Neural crest cell (in vitro differentiated cells): ENCODE measurements around the gene SNRPD1. TPM values are rescaled to one million over a fixed set of nuclear protein-coding genes. Genes with fewer than 3 reads are reported as not detected.
"Not testable (repeated sequence)": the region's sequence is repeated elsewhere in the genome, so short reads cannot be mapped to it uniquely, and the experiment has no call there.

ENCODE experiments used
- DNase-seq: peaks from one replicate; pipeline ENCODE4 v3.0.0; 2021; ENCODE audit warnings: low read depth, mixed read lengths, low spot score
- H3K27ac Mint-ChIP-seq: one replicate; pipeline ENCODE4 v1.8.0; 2021; ENCODE audit warnings: mild to moderate bottlenecking, mixed read lengths; ENCODE audit not compliant: unreplicated experiment
- H3K27me3 Mint-ChIP-seq: 2 replicates; pipeline ENCODE4 v1.8.0; 2021; ENCODE audit warnings: low read depth, mild to moderate bottlenecking, mixed read lengths
- H3K36me3 Mint-ChIP-seq: 2 replicates; pipeline ENCODE4 v1.8.0; 2021; ENCODE audit warnings: low read depth, mild to moderate bottlenecking, mixed read lengths
- H3K4me1 Mint-ChIP-seq: 2 replicates; pipeline ENCODE4 v1.8.0; 2021; ENCODE audit warnings: mixed read lengths
- H3K4me3 Mint-ChIP-seq: one replicate; pipeline ENCODE4 v1.8.0; 2021; ENCODE audit warnings: mild to moderate bottlenecking, mixed read lengths
- H3K9me3 Mint-ChIP-seq: 2 replicates; pipeline ENCODE4 v1.8.0; 2021; ENCODE audit warnings: mixed read lengths
- total RNA-seq: library from RNA; stranded (reverse); gene quantifications from 2 replicates; pipeline ENCODE4 v1.2.1, GENCODE V29; 2021
- TF ChIP-seq, protein P1 (sequence below): fragments of 200-600 bp; sonication (generic); conservative IDR thresholded peaks from 2 replicates; pipeline ENCODE4 v1.5.0; 2021; ENCODE audit warnings: antibody characterized with exemption, mild to moderate bottlenecking

Gene SNRPD1
- total RNA-seq, 1 donor from 2014 or later = 167 TPM

DNA sequence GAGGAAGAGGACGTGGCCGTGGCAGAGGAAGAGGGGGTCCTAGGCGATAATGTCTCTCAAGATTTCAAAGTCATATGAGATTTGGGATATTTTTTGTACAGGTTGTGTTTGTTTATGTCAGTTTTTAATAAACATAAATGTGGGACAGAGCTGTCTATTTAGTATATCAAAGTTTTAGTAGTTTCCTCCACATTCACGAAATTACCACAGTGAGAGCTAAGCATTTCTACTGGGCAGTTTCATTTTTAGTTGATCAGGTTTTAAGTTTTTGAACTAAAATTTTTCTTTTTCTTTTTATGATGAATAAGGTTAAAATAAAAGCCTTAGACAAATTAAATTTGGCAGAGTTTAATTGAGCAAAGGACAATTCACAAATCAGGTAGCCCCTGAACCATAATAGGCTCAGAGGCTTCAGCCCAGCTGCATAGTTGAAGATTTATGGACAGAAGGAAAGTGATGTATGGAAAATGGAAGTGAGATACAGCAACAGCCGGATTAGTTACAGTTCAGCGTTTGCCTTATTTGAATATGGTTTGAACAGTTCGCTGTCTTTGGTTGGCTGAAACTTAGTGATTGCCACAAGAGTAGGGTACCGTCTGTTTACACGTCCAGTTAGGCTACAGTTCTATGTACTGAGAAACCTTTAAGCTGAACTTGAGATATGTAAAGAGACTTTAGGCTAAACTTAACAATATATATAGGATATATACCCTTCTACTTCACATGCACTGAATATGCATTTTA is 17.1 kb downstream of the SNRPD1 start:
- no peaks in the 10 kb centered on the region for H3K9me3 Mint-ChIP-seq
- H3K4me1 Mint-ChIP-seq = no peaks in the 10 kb centered on the region
- no peak overlapping the region for H3K4me3 Mint-ChIP-seq
- H3K27ac Mint-ChIP-seq = no peak overlapping the region
- no peak for DNase-seq
- peaks cover 21% of the 10 kb centered on the region for H3K36me3 Mint-ChIP-seq
- TF ChIP-seq, protein P1, sequence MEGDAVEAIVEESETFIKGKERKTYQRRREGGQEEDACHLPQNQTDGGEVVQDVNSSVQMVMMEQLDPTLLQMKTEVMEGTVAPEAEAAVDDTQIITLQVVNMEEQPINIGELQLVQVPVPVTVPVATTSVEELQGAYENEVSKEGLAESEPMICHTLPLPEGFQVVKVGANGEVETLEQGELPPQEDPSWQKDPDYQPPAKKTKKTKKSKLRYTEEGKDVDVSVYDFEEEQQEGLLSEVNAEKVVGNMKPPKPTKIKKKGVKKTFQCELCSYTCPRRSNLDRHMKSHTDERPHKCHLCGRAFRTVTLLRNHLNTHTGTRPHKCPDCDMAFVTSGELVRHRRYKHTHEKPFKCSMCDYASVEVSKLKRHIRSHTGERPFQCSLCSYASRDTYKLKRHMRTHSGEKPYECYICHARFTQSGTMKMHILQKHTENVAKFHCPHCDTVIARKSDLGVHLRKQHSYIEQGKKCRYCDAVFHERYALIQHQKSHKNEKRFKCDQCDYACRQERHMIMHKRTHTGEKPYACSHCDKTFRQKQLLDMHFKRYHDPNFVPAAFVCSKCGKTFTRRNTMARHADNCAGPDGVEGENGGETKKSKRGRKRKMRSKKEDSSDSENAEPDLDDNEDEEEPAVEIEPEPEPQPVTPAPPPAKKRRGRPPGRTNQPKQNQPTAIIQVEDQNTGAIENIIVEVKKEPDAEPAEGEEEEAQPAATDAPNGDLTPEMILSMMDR = no peak
- no peaks in the 10 kb centered on the region for H3K27me3 Mint-ChIP-seq

DNA sequence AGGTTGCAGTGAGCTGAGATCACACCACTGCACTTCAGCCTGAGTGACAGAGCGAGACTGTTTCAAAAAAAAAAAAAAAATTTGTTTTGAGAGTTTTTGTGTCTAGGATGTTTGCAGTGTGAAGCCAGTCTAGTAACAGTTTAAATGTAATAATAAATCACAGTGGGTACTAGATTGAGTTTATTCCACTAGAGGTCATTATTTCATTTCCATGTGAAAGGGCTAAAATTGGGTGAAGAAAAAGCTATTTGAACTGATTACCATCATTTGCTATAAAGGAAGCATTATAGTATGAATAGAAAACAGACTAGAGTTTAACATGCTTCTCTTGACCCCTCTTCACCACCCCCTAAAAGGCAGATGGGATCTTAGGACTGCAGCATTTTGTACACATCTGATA is 20.3 kb downstream of the SNRPD1 start:
- Mint-ChIP-seq H3K27ac (no peak overlapping the region), H3K4me1 (no peaks in the 10 kb centered on the region), H3K27me3 (no peaks in the 10 kb centered on the region), H3K36me3 (peaks cover 16% of the 10 kb centered on the region), H3K4me3 (no peak overlapping the region), H3K9me3 (no peaks in the 10 kb centered on the region)
- TF ChIP-seq, protein P1 = peak; percentile 20
- DNase-seq = no peak

DNA sequence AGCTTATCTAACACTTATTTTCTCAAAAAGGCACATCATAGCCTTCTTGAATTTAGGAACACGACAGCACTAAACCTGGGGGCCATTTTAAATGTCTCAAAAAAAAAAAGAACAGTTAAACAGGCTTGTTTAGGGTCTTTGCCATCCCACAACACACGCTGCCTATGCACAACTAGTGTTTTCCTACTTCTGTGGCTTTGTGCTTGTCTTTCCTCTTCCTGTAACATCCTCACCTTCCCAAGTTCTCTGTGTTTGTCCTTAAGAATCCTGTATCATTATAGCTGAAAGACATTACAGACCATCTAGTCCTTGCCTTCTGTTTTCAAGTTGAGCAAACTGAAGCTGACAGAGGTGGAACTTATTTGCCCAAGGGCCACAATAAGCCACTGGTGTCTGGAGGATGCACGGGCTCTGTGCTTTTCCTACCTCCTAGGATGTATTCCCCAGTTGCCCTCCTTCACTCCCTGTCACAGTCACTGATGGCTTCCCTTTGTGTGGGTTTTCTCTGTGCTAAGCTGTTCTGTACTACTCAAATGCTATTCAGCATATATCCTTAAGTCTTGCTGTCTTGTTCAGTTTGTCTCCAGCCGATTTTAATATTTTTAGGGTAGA is 22.6 kb downstream of the SNRPD1 start:
- H3K9me3 Mint-ChIP-seq = no peaks in the 10 kb centered on the region
- no peaks in the 10 kb centered on the region for H3K27me3 Mint-ChIP-seq
- no peak overlapping the region for H3K27ac Mint-ChIP-seq
- H3K4me3 Mint-ChIP-seq = peak overlapping the region; percentile 3
- no peak for DNase-seq
- peaks cover 7% of the 10 kb centered on the region for H3K36me3 Mint-ChIP-seq
- no peaks in the 10 kb centered on the region for H3K4me1 Mint-ChIP-seq
- TF ChIP-seq, protein P1 = no peak

DNA sequence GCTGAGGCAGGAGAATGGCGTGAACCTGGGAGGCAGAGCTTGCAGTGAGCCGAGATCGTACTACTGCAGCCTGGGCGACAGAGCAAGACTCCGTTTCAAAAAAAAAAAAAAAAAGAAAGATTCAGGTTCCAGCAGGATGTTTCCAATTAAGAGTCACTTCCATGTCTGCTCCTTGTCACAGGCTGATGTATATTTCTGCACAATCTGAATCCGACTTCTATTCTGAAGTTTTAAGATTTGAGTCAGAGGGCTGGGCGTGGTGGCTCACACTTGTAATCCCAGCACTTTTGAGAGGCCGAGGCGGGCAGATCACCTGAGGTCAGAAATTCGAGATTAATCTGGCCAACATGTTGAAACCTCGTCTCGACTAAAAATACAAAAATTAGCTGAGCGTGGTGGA is 24.7 kb downstream of the SNRPD1 start:
- H3K9me3 Mint-ChIP-seq = no peaks in the 10 kb centered on the region
- peaks cover 4% of the 10 kb centered on the region for H3K36me3 Mint-ChIP-seq
- DNase-seq = no peak
- no peaks in the 10 kb centered on the region for H3K27me3 Mint-ChIP-seq
- H3K4me3 Mint-ChIP-seq = no peak overlapping the region
- H3K4me1 Mint-ChIP-seq = no peaks in the 10 kb centered on the region
- H3K27ac Mint-ChIP-seq = no peak overlapping the region
- TF ChIP-seq, protein P1 = no peak

DNA sequence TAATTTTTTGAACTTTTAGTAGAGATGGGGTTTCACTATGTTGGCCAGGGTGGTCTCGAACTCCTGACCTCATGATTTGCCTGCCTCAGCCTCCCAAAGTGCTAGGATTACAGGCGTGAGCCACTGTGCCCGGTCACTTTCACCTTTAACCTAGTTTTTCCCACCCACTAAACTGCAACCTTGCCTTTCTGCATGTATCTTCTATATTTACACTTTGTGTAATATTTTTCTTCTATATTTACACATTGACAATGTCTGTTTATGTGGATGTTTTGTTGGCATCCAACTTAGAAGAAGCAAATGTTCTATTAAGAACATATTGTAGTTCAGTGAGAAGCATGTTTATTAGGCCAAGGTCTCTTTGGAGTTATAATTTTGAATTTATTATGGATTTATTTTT is 26.7 kb downstream of the SNRPD1 start:
- H3K4me3 Mint-ChIP-seq = no peak overlapping the region

DNA sequence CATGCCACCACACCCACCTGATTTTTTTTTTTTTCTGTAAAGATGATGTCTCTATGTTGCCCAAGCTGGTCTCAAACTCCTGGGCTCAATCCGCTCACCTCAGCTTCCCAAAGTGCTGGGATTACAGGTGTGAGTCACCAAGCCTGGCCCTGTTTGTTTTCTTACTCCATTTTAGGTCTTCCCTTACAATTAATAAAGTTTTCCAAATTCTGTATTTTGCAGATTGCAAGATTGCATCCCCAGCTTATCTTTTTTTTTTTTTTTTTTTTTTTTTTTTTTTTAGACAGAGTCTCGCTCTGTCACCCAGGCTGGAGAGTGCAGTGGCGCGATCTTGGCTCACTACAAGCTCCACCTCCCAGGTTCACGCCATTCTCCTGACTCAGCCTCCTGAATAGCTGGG is 28.3 kb downstream of the SNRPD1 start:
- H3K27me3 Mint-ChIP-seq, H3K4me1 Mint-ChIP-seq, H3K36me3 Mint-ChIP-seq, H3K4me3 Mint-ChIP-seq, H3K27ac Mint-ChIP-seq, H3K9me3 Mint-ChIP-seq, DNase-seq: not testable (repeated sequence)

More for the DNA sequence above, 26.7 kb downstream of the SNRPD1 start:
- TF ChIP-seq, protein P1 = no peak
- Mint-ChIP-seq H3K4me1 (no peaks in the 10 kb centered on the region), H3K27ac (no peak overlapping the region), H3K9me3 (no peaks in the 10 kb centered on the region), H3K36me3 (peaks cover 4% of the 10 kb centered on the region), H3K27me3 (no peaks in the 10 kb centered on the region)
- DNase-seq = no peak
